ENCODE data around the gene CST3. TPM values are rescaled to one million over a fixed set of nuclear protein-coding genes. Genes with fewer than 3 reads are reported as not detected.

CST3 gene
- total and polyA plus RNA-seq, 4 donors = 584 to 1,561 (median 971) TPM

DNA sequence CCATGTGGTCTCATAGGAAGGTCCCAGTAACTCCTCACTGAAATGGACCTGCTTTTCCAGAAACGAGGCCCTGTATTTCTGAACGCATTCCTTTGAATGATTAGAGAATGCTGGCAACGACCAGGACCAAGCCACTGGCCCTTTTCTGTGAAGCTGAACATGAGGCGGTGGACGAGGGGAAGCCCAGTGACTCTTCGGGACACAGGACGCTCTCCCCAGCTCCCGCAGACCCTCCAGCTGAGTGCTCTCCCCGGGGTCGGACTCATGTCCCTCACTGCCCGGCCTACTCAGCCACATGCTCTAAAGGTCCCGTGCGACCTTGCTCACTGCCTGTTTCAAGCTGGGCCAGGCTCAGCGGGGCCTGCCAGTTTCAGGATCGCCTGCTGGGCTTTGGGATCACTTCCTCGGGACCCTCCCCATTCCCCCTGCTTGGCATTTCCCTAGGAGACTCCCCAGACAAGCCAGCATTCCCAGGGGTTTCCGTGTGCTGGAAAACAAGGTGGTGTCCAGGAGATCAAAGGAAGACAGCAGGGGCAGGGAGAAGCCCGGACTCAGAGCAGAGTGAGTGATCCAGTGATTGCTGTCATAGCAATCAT, 29.4 kb downstream of the CST3 start:
- H3K4me1 ChIP-seq (ENCODE audit: control insufficient read depth in 1 of 2, insufficient read depth in 2 of 2, low read length in 2 of 2) = no peaks in the 10 kb centered on the region
- no peak for DNase-seq
- no peak overlapping the region for H3K4me3 ChIP-seq (ENCODE audit: low read length in 2 of 2)
- H3K9me3 ChIP-seq (ENCODE audit: control insufficient read depth, low read length) = no peaks in the 10 kb centered on the region
- H3K36me3 ChIP-seq (ENCODE audit: control insufficient read depth in 1 of 2, insufficient read depth in 2 of 2, low read length in 1 of 2) = no peaks in the 10 kb centered on the region
- WGBS, 2 donors = 75 to 77% methylated on average over 18 of the region's 18 CpGs
- H3K27ac ChIP-seq (ENCODE audit: low read depth in 1 of 2, low read length in 2 of 2) = no peak overlapping the region
- H3K27me3 ChIP-seq (ENCODE audit: control insufficient read depth in 1 of 2, insufficient read depth in 2 of 2, low read length in 1 of 2) = no peaks in the 10 kb centered on the region
- intact Hi-C loops (cut with DNase I) = loop anchor here (5.0 to 10.0 kb wide), 3 partner anchors 164 to 244 kb away; partner anchors contain the start of gene GZF1 (in 1 of the 2)
- ATAC-seq (ENCODE audit: low FRiP score) = no peak

- no peaks in the 10 kb centered on the region for H3K27me3 ChIP-seq (ENCODE audit: control insufficient read depth in 1 of 2, insufficient read depth in 2 of 2, low read length in 1 of 2)
- 90 to 93% methylated on average over 14 of the region's 14 CpGs for WGBS, 2 donors
- no peak overlapping the region for H3K27ac ChIP-seq (ENCODE audit: low read depth in 1 of 2, low read length in 2 of 2)
- DNase-seq (no peak), ATAC-seq (ENCODE audit: low FRiP score) (no peak)
- H3K4me1 ChIP-seq (ENCODE audit: control insufficient read depth in 1 of 2, insufficient read depth in 2 of 2, low read length in 2 of 2) = no peaks in the 10 kb centered on the region
- intact Hi-C loops (cut with DNase I) = loop anchor here (5.0 to 10.0 kb wide), 3 partner anchors 163 to 243 kb away; partner anchors contain the start of gene GZF1 (in 1 of the 2)
- no peaks in the 10 kb centered on the region for H3K36me3 ChIP-seq (ENCODE audit: control insufficient read depth in 1 of 2, insufficient read depth in 2 of 2, low read length in 1 of 2)
- no peak overlapping the region for H3K4me3 ChIP-seq (ENCODE audit: low read length in 2 of 2)
- no peaks in the 10 kb centered on the region for H3K9me3 ChIP-seq (ENCODE audit: control insufficient read depth, low read length)
Measured at GRCh38 chr20:23607497-23608245, 30.1 kb downstream of the CST3 start.

DNA sequence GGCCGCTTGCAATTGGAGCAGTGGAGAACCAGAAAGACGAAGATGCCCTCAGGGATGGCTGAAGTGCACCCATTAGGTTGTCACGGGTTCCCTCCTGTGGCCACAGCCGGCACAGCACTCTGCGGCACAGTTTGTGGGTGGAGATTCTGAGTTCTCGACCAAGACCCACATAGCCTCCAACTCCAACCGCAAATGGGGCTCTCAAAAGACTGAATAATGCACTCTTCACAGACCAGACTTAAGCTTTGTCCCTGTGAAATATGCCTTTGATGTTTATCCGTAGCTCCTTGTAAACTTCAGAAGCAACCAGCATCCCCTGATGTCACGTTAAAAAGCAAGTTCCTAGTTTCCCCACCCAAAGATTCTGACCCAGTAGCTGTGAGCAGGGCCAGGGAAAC, 31.1 kb downstream of the CST3 start:
- intact Hi-C loops (cut with DNase I) = loop anchor here (5.0 to 10.0 kb wide), 3 partner anchors 162 to 242 kb away; partner anchors contain the start of gene GZF1 (in 1 of the 2)
- Histone ChIP-seq H3K36me3 (ENCODE audit: control insufficient read depth in 1 of 2, insufficient read depth in 2 of 2, low read length in 1 of 2) (no peaks in the 10 kb centered on the region), H3K9me3 (ENCODE audit: control insufficient read depth, low read length) (no peaks in the 10 kb centered on the region), H3K4me3 (ENCODE audit: low read length in 2 of 2) (no peak overlapping the region), H3K27ac (ENCODE audit: low read depth in 1 of 2, low read length in 2 of 2) (no peak overlapping the region), H3K27me3 (ENCODE audit: control insufficient read depth in 1 of 2, insufficient read depth in 2 of 2, low read length in 1 of 2) (no peaks in the 10 kb centered on the region), H3K4me1 (ENCODE audit: control insufficient read depth in 1 of 2, insufficient read depth in 2 of 2, low read length in 2 of 2) (no peaks in the 10 kb centered on the region)
- ATAC-seq (ENCODE audit: low FRiP score) (peak; percentile 86), DNase-seq (peak; percentile 86 to 94)
- 8 to 11% methylated on average over 9 of the region's 9 CpGs for WGBS, 2 donors

- Histone ChIP-seq H3K4me1 (ENCODE audit: control insufficient read depth in 1 of 2, insufficient read depth in 2 of 2, low read length in 2 of 2) (no peaks in the 10 kb centered on the region), H3K27me3 (ENCODE audit: control insufficient read depth in 1 of 2, insufficient read depth in 2 of 2, low read length in 1 of 2) (no peaks in the 10 kb centered on the region), H3K9me3 (ENCODE audit: control insufficient read depth, low read length) (no peaks in the 10 kb centered on the region), H3K4me3 (ENCODE audit: low read length in 2 of 2) (no peak within 1 kb of the TSS), H3K27ac (ENCODE audit: low read depth in 1 of 2, low read length in 2 of 2) (no peak within 1 kb of the TSS), H3K36me3 (ENCODE audit: control insufficient read depth in 1 of 2, insufficient read depth in 2 of 2, low read length in 1 of 2) (no peaks in the 10 kb centered on the region)
- intact Hi-C loops (cut with DNase I) = loop anchor here (5.0 to 10.0 kb wide), 3 partner anchors 161 to 241 kb away; partner anchors contain the start of gene GZF1 (in 1 of the 2)
- no peak for ATAC-seq (ENCODE audit: low FRiP score)
- 63 to 68% methylated on average over 15 to 16 of the region's 16 CpGs for WGBS, 2 donors
- DNase-seq = no peak
Measured at GRCh38 chr20:23605867-23606651, 31.7 kb downstream of the CST3 start, which contains the start of gene CST9. Gene CST9 (minus strand): TSS chr20:23605917. CDS start chr20:23605864, 53 bp downstream.

DNA sequence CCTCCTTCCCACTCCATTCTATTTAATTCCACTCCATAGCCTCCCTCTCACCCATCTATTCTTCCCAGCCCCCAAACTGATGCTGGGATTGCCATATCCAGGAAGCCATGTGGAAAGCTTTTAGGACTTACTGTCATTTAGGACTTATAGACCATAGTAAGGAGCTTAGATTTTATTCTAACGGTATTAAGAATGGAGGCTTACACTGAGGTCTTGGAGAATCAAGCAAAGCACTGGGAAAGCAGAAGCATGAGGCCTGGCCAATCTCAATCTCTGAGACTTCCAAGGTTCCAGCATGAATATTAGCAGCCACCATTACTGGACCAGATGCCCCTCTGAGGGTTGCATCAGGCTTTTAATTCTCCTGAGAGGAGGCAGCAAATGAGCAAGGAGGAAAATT, 33.4 kb downstream of the CST3 start:
- no peaks in the 10 kb centered on the region for H3K36me3 ChIP-seq (ENCODE audit: control insufficient read depth in 1 of 2, insufficient read depth in 2 of 2, low read length in 1 of 2)

GRCh38 chr20:23603321-23603720, 34.4 kb downstream of the CST3 start:
- H3K36me3 ChIP-seq (ENCODE audit: control insufficient read depth in 1 of 2, insufficient read depth in 2 of 2, low read length in 1 of 2) = no peaks in the 10 kb centered on the region

More for the DNA sequence above, 33.4 kb downstream of the CST3 start:
- no peak for ATAC-seq (ENCODE audit: low FRiP score)
- no peak overlapping the region for H3K27ac ChIP-seq (ENCODE audit: low read depth in 1 of 2, low read length in 2 of 2)
- no peak overlapping the region for H3K4me3 ChIP-seq (ENCODE audit: low read length in 2 of 2)
- intact Hi-C loops (cut with DNase I) = loop anchor here (10.0 kb wide), 2 partner anchors 160 to 240 kb away; partner anchors contain the start of gene GZF1 (in 1 of the 2)
- H3K9me3 ChIP-seq (ENCODE audit: control insufficient read depth, low read length) = no peaks in the 10 kb centered on the region
- H3K4me1 ChIP-seq (ENCODE audit: control insufficient read depth in 1 of 2, insufficient read depth in 2 of 2, low read length in 2 of 2) = no peaks in the 10 kb centered on the region
- DNase-seq = no peak
- no peaks in the 10 kb centered on the region for H3K27me3 ChIP-seq (ENCODE audit: control insufficient read depth in 1 of 2, insufficient read depth in 2 of 2, low read length in 1 of 2)
- 69 to 71% methylated on average over 1 of the region's 1 CpG for WGBS, 2 donors

GRCh38 chr20:23602699-23603098, 35.1 kb downstream of the CST3 start:
- Histone ChIP-seq H3K27ac (ENCODE audit: low read depth in 1 of 2, low read length in 2 of 2) (no peak overlapping the region), H3K9me3 (ENCODE audit: control insufficient read depth, low read length) (no peaks in the 10 kb centered on the region), H3K27me3 (ENCODE audit: control insufficient read depth in 1 of 2, insufficient read depth in 2 of 2, low read length in 1 of 2) (no peaks in the 10 kb centered on the region), H3K4me1 (ENCODE audit: control insufficient read depth in 1 of 2, insufficient read depth in 2 of 2, low read length in 2 of 2) (no peaks in the 10 kb centered on the region), H3K36me3 (ENCODE audit: control insufficient read depth in 1 of 2, insufficient read depth in 2 of 2, low read length in 1 of 2) (no peaks in the 10 kb centered on the region), H3K4me3 (ENCODE audit: low read length in 2 of 2) (no peak overlapping the region)
- no peak for DNase-seq
- ATAC-seq (ENCODE audit: low FRiP score) = no peak
- WGBS, 2 donors = 73% methylated on average over 6 of the region's 6 CpGs
- intact Hi-C loops (cut with DNase I) = loop anchor here (10.0 kb wide), 2 partner anchors 158 to 238 kb away; partner anchors contain the start of gene GZF1 (in 1 of the 2)

More at GRCh38 chr20:23603321-23603720, 34.4 kb downstream of the CST3 start:
- Histone ChIP-seq H3K27ac (ENCODE audit: low read depth in 1 of 2, low read length in 2 of 2) (no peak overlapping the region), H3K27me3 (ENCODE audit: control insufficient read depth in 1 of 2, insufficient read depth in 2 of 2, low read length in 1 of 2) (no peaks in the 10 kb centered on the region), H3K9me3 (ENCODE audit: control insufficient read depth, low read length) (no peaks in the 10 kb centered on the region), H3K4me3 (ENCODE audit: low read length in 2 of 2) (no peak overlapping the region), H3K4me1 (ENCODE audit: control insufficient read depth in 1 of 2, insufficient read depth in 2 of 2, low read length in 2 of 2) (no peaks in the 10 kb centered on the region)
- no peak for DNase-seq
- intact Hi-C loops (cut with DNase I) = loop anchor here (10.0 kb wide), 2 partner anchors 159 to 239 kb away; partner anchors contain the start of gene GZF1 (in 1 of the 2)
- no peak for ATAC-seq (ENCODE audit: low FRiP score)
- WGBS, 2 donors = 89 to 90% methylated on average over 4 of the region's 4 CpGs

- no peak overlapping the region for H3K4me3 ChIP-seq (ENCODE audit: low read length in 2 of 2)
- no peaks in the 10 kb centered on the region for H3K36me3 ChIP-seq (ENCODE audit: control insufficient read depth in 1 of 2, insufficient read depth in 2 of 2, low read length in 1 of 2)
- no peaks in the 10 kb centered on the region for H3K9me3 ChIP-seq (ENCODE audit: control insufficient read depth, low read length)
- no peaks in the 10 kb centered on the region for H3K4me1 ChIP-seq (ENCODE audit: control insufficient read depth in 1 of 2, insufficient read depth in 2 of 2, low read length in 2 of 2)
- 61 to 67% methylated on average over 2 of the region's 2 CpGs for WGBS, 2 donors
- intact Hi-C loops (cut with DNase I) = loop anchor here (10.0 kb wide), 2 partner anchors 157 to 237 kb away; partner anchors contain the start of gene GZF1 (in 1 of the 2)
- no peak overlapping the region for H3K27ac ChIP-seq (ENCODE audit: low read depth in 1 of 2, low read length in 2 of 2)
- H3K27me3 ChIP-seq (ENCODE audit: control insufficient read depth in 1 of 2, insufficient read depth in 2 of 2, low read length in 1 of 2) = no peaks in the 10 kb centered on the region
- DNase-seq (no peak), ATAC-seq (ENCODE audit: low FRiP score) (no peak)
Measured at GRCh38 chr20:23602241-23602640, 35.5 kb downstream of the CST3 start.
